ENCODE results near the gene CCDC150. TPM values are rescaled to one million over a fixed set of nuclear protein-coding genes. Genes with fewer than 3 reads are reported as not detected.
A peak's percentile ranks its signal among the peaks of the same experiment; 100 is the strongest.
"Not testable (repeated sequence)": the region's sequence is repeated elsewhere in the genome, so short reads cannot be mapped to it uniquely, and the experiment has no call there.

Gene CCDC150
- polyA plus RNA-seq, 12 donors: 2.4 to 9.4 (median 5.0) TPM; not detected in 1

GRCh38 chr2:196710056-196710455 is 70.5 kb downstream of the CCDC150 start:
- DNase-seq: not testable (repeated sequence)

- DNase-seq: no peak
These were observed 72.1 kb downstream of the CCDC150 start for GRCh38 chr2:196711625-196712024.

- DNase-seq: no peak
These were observed 73.4 kb downstream of the CCDC150 start for GRCh38 chr2:196712867-196713266.

GRCh38 chr2:196718419-196719109 is 79.0 kb downstream of the CCDC150 start:
- DNase-seq: peak; percentile 4

- DNase-seq: peak; percentile 72
These were observed 79.8 kb downstream of the CCDC150 start for GRCh38 chr2:196719110-196719872.

- DNase-seq: no peak
These were observed 84.1 kb downstream of the CCDC150 start for GRCh38 chr2:196723571-196723970.

GRCh38 chr2:196725218-196725617 is 85.7 kb downstream of the CCDC150 start:
- DNase-seq: no peak

GRCh38 chr2:196725882-196726281 is 86.4 kb downstream of the CCDC150 start:
- DNase-seq: no peak

GRCh38 chr2:196729418-196729817 is 89.9 kb downstream of the CCDC150 start:
- no peak for DNase-seq

- DNase-seq: not testable (repeated sequence)
These were observed 97.1 kb downstream of the CCDC150 start for GRCh38 chr2:196736646-196737045.

GRCh38 chr2:196737046-196737445 is 97.5 kb downstream of the CCDC150 start:
- DNase-seq: no peak

GRCh38 chr2:196739031-196739430 is 99.5 kb downstream of the CCDC150 start:
- no peak for DNase-seq

GRCh38 chr2:196742216-196742615 is 102.7 kb downstream of the CCDC150 start:
- no peak for DNase-seq

- no peak for DNase-seq
These were observed 103.2 kb downstream of the CCDC150 start for GRCh38 chr2:196742685-196743084.

- DNase-seq: no peak
These were observed 103.7 kb downstream of the CCDC150 start for GRCh38 chr2:196743165-196743564.

GRCh38 chr2:196745711-196746110 is 106.2 kb downstream of the CCDC150 start:
- no peak for DNase-seq

- no peak for DNase-seq
These were observed 107.9 kb downstream of the CCDC150 start for GRCh38 chr2:196747400-196747799.

- no peak for DNase-seq
These were observed 108.6 kb downstream of the CCDC150 start for GRCh38 chr2:196748123-196748522.

- no peak for DNase-seq
These were observed 110.9 kb downstream of the CCDC150 start for GRCh38 chr2:196750291-196750923.

- peak; percentile 41 for DNase-seq
These were observed 111.6 kb downstream of the CCDC150 start for GRCh38 chr2:196750977-196751631.

GRCh38 chr2:196758474-196759377 is 119.2 kb downstream of the CCDC150 start:
- no peak for DNase-seq

Measured in muscle of arm (tissue), 12 donors.